Measurements from ENCODE around the gene PRKCZ.

DNA sequence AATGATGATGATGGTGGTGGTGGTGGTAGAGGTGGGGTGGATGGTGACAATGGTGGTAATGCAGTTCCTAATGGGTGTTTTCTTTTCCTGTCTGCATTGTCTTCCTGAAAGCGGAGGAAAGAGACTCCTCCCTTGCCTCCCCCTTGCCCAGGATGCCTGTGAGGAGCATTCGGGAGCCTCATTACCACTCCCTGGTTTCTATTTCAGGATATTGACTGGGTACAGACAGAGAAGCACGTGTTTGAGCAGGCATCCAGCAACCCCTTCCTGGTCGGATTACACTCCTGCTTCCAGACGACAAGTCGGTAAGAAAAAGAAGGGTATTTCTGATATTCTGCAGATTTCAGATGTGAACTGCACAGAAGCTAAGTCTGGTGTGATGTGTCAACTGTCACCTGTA is 105.6 kb downstream of the PRKCZ start:
- TF ChIP-seq, protein P1, sequence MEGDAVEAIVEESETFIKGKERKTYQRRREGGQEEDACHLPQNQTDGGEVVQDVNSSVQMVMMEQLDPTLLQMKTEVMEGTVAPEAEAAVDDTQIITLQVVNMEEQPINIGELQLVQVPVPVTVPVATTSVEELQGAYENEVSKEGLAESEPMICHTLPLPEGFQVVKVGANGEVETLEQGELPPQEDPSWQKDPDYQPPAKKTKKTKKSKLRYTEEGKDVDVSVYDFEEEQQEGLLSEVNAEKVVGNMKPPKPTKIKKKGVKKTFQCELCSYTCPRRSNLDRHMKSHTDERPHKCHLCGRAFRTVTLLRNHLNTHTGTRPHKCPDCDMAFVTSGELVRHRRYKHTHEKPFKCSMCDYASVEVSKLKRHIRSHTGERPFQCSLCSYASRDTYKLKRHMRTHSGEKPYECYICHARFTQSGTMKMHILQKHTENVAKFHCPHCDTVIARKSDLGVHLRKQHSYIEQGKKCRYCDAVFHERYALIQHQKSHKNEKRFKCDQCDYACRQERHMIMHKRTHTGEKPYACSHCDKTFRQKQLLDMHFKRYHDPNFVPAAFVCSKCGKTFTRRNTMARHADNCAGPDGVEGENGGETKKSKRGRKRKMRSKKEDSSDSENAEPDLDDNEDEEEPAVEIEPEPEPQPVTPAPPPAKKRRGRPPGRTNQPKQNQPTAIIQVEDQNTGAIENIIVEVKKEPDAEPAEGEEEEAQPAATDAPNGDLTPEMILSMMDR (conservative IDR thresholded peaks at IDR 0.05; ENCODE audit: low read length): no peak
- TF ChIP-seq EZH2phosphoT487 (IDR thresholded peaks at IDR 0.05; ENCODE audit: borderline replicate concordance, low read depth, low read length): no peak
